22Rv1 (cell line): ENCODE results near the gene ARVCF.

Source experiments
- ZFX ChIP-seq: fragments of 450-650 bp; IDR thresholded peaks from 2 replicates; pipeline ENCODE4 v1.6.1; 2017; ENCODE audit warnings: antibody characterized with exemption, borderline replicate concordance
- TF ChIP-seq, protein P1 (sequence below): fragments of 450-650 bp; IDR thresholded peaks from 2 replicates; pipeline ENCODE4 v1.5.1; 2017; ENCODE audit warnings: mild to moderate bottlenecking

DNA sequence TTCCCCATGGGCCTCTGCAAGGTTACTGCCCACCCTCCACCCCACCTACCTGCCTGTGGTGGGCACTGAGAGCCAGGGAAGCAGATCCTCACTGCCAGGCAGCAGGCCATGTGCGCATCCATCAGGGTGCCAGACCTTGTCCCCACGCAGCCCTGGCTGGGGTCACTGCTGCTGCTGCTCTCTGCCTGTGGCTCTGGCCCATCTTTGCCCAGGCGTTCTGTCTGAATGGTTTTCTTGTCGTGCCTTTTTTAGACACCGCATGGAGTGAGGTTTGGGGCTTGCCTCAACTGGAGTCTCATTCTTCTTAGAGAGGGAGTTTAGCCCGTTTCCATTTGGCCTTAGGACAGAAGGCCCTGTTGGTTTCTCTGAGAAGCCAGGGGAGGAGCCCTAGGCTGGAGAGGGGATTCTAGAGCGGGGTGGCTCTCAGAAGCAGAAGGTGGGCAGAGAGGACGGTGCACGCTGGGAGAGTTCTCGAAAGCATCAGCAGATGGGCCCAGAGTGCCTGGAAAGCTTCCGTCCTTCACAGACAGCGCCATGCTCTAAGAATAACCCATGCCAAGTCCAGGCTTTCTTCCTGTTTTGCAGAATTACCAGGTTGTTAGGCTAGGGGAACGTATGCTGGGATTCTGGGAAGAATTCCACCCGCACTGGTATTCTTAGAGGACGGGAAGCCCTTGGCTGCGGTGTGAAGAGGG is 12.4 kb upstream of the ARVCF start:
- TF ChIP-seq, protein P1, sequence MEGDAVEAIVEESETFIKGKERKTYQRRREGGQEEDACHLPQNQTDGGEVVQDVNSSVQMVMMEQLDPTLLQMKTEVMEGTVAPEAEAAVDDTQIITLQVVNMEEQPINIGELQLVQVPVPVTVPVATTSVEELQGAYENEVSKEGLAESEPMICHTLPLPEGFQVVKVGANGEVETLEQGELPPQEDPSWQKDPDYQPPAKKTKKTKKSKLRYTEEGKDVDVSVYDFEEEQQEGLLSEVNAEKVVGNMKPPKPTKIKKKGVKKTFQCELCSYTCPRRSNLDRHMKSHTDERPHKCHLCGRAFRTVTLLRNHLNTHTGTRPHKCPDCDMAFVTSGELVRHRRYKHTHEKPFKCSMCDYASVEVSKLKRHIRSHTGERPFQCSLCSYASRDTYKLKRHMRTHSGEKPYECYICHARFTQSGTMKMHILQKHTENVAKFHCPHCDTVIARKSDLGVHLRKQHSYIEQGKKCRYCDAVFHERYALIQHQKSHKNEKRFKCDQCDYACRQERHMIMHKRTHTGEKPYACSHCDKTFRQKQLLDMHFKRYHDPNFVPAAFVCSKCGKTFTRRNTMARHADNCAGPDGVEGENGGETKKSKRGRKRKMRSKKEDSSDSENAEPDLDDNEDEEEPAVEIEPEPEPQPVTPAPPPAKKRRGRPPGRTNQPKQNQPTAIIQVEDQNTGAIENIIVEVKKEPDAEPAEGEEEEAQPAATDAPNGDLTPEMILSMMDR = no peak
- TF ChIP-seq ZFX = no peak
